GM23248 (cell line): ENCODE measurements around the gene SAMD14.

Source experiments
- EZH2 ChIP-seq: fragments of 200-600 bp; sonication (generic); IDR thresholded peaks from 2 replicates; pipeline ENCODE4 v1.6.1; 2018; ENCODE audit warnings: antibody characterized with exemption, mild to moderate bottlenecking; ENCODE audit not compliant: insufficient read depth, poor library complexity, severe bottlenecking
- EZH2phosphoT487 ChIP-seq: fragments of 200-600 bp; sonication (generic); IDR thresholded peaks from 2 replicates; pipeline ENCODE4 v1.6.1; 2018; ENCODE audit warnings: antibody characterized with exemption, moderate library complexity, mild to moderate bottlenecking, low read depth; ENCODE audit not compliant: insufficient read depth

DNA sequence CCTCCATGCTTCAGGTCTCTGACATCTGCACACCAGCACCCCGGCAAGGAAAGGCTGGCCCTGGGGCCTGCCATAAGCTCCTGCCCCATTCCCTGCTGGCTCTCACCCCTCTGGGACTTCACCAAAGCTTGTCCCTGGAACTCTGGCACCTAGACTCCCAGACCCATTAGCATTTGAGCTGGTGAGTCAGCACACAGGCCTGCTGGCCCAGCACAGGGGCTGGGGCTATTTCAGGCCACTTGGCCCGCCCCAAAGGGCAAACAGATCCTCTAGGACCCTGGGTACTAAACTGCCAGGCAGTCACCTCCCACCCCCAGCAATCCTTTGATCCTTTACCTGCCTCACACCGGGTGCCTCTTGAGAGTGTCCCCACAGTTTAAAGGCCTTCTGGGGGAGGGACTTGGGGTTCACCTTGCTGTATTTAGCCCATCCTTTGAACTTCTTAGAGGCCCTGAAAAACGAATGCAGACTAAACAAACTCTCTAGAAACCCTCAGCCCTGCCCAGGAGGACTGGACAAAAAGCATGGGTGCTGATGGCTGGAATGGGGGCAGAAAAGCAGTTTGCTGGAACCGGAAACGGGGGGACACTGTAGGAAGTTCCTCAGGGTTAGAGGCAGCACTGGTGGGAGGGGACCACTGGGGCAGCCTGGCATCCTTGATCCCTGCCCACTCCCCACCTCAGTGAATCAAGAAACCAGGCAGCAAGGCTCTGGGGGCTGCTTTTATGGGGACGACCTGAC lies 3.2 kb upstream of the SAMD14 start:
- TF ChIP-seq EZH2 = no peak
- no peak for TF ChIP-seq EZH2phosphoT487
